Endothelial cell (in vitro differentiated cells): ENCODE measurements around the gene MYCN. TPM values are rescaled to one million over a fixed set of nuclear protein-coding genes. Genes with fewer than 3 reads are reported as not detected.
"Not testable (repeated sequence)": the region's sequence is repeated elsewhere in the genome, so short reads cannot be mapped to it uniquely, and the experiment has no call there.

Experiments
- DNase-seq: peaks from one replicate; pipeline ENCODE4 v3.0.0; 2021; ENCODE audit warnings: low spot score
- H3K27ac Mint-ChIP-seq: one replicate; pipeline ENCODE4 v1.8.0; 2021; ENCODE audit warnings: mixed read lengths, inconsistent platforms; ENCODE audit not compliant: unreplicated experiment
- H3K27me3 Mint-ChIP-seq: one replicate; pipeline ENCODE4 v1.8.0; 2021; ENCODE audit warnings: mild to moderate bottlenecking, moderate library complexity, mixed read lengths, inconsistent platforms; ENCODE audit not compliant: unreplicated experiment
- H3K36me3 Mint-ChIP-seq: one replicate; pipeline ENCODE4 v1.8.0; 2021; ENCODE audit warnings: mild to moderate bottlenecking, low read depth, mixed read lengths, inconsistent platforms; ENCODE audit not compliant: unreplicated experiment
- H3K4me1 Mint-ChIP-seq: one replicate; pipeline ENCODE4 v1.8.0; 2021; ENCODE audit warnings: mild to moderate bottlenecking, mixed read lengths, inconsistent platforms; ENCODE audit not compliant: unreplicated experiment
- H3K4me3 Mint-ChIP-seq: one replicate; pipeline ENCODE4 v1.8.0; 2021; ENCODE audit warnings: mild to moderate bottlenecking, mixed read lengths, inconsistent platforms; ENCODE audit not compliant: unreplicated experiment
- H3K9me3 Mint-ChIP-seq: one replicate; pipeline ENCODE4 v1.8.0; 2021; ENCODE audit warnings: mixed read lengths, inconsistent platforms; ENCODE audit not compliant: unreplicated experiment
- CTCF ChIP-seq: fragments of 200-600 bp; sonication (generic); IDR thresholded peaks from one replicate; pipeline ENCODE4 v1.5.0; 2021; ENCODE audit warnings: antibody characterized with exemption; ENCODE audit not compliant: unreplicated experiment
- total RNA-seq: library from RNA; stranded (reverse); fragmentation: NEBNext Ultra II Directional; extraction: Animal tissue kit (Norgen Biotek cat#: 25700); gene quantifications from one replicate; pipeline ENCODE4 v1.2.1, GENCODE V29; 2021; ENCODE audit not compliant: unreplicated experiment

Gene MYCN
- total RNA-seq, 1 donor from 2014 or later: 8.5 TPM

- peaks cover 12% of the 10 kb centered on the region for H3K4me1 Mint-ChIP-seq
- H3K4me3 Mint-ChIP-seq: no peak overlapping the region
- DNase-seq: no peak
- peaks cover 2% of the 10 kb centered on the region for H3K27me3 Mint-ChIP-seq
- no peak for TF ChIP-seq CTCF
- H3K36me3 Mint-ChIP-seq: peaks cover 3% of the 10 kb centered on the region
- no peak overlapping the region for H3K27ac Mint-ChIP-seq
- H3K9me3 Mint-ChIP-seq: no peaks in the 10 kb centered on the region
These were observed 7.1 kb downstream of the MYCN start for GRCh38 chr2:15947431-15947830.

GRCh38 chr2:15948704-15948957, 8.3 kb downstream of the MYCN start:
- Mint-ChIP-seq H3K9me3 (no peaks in the 10 kb centered on the region), H3K4me3 (no peak overlapping the region), H3K27ac (no peak overlapping the region), H3K27me3 (peaks cover 4% of the 10 kb centered on the region), H3K36me3 (peaks cover 3% of the 10 kb centered on the region), H3K4me1 (peaks cover 10% of the 10 kb centered on the region)
- no peak for DNase-seq
- TF ChIP-seq CTCF: no peak

GRCh38 chr2:15949126-15949525, 8.8 kb downstream of the MYCN start:
- TF ChIP-seq CTCF: no peak
- Mint-ChIP-seq H3K9me3 (no peaks in the 10 kb centered on the region), H3K27me3 (peaks cover 4% of the 10 kb centered on the region), H3K27ac (no peak overlapping the region), H3K4me3 (no peak overlapping the region), H3K4me1 (peaks cover 5% of the 10 kb centered on the region), H3K36me3 (peaks cover 3% of the 10 kb centered on the region)
- no peak for DNase-seq

- DNase-seq: no peak
- no peaks in the 10 kb centered on the region for H3K9me3 Mint-ChIP-seq
- peaks cover 4% of the 10 kb centered on the region for H3K27me3 Mint-ChIP-seq
- H3K27ac Mint-ChIP-seq: no peak overlapping the region
- H3K36me3 Mint-ChIP-seq: peaks cover 3% of the 10 kb centered on the region
- no peak overlapping the region for H3K4me3 Mint-ChIP-seq
- no peak for TF ChIP-seq CTCF
- peaks cover 5% of the 10 kb centered on the region for H3K4me1 Mint-ChIP-seq
These were observed 9.2 kb downstream of the MYCN start for GRCh38 chr2:15949551-15949950.

GRCh38 chr2:15950088-15950952, 10.0 kb downstream of the MYCN start:
- H3K4me3 Mint-ChIP-seq: no peak overlapping the region
- peaks cover 4% of the 10 kb centered on the region for H3K27me3 Mint-ChIP-seq
- no peak for DNase-seq
- H3K4me1 Mint-ChIP-seq: peaks cover 2% of the 10 kb centered on the region
- peaks cover 3% of the 10 kb centered on the region for H3K36me3 Mint-ChIP-seq
- no peak for TF ChIP-seq CTCF
- H3K27ac Mint-ChIP-seq: no peak overlapping the region
- no peaks in the 10 kb centered on the region for H3K9me3 Mint-ChIP-seq

GRCh38 chr2:15951936-15952335, 11.6 kb downstream of the MYCN start:
- not testable (repeated sequence) for H3K27ac Mint-ChIP-seq, H3K4me1 Mint-ChIP-seq, H3K36me3 Mint-ChIP-seq, H3K27me3 Mint-ChIP-seq, H3K9me3 Mint-ChIP-seq, H3K4me3 Mint-ChIP-seq, DNase-seq
